ENCODE measurements around the gene GCNT1.
"Not testable (repeated sequence)": the region's sequence is repeated elsewhere in the genome, so short reads cannot be mapped to it uniquely, and the experiment has no call there.

Gene GCNT1

DNA sequence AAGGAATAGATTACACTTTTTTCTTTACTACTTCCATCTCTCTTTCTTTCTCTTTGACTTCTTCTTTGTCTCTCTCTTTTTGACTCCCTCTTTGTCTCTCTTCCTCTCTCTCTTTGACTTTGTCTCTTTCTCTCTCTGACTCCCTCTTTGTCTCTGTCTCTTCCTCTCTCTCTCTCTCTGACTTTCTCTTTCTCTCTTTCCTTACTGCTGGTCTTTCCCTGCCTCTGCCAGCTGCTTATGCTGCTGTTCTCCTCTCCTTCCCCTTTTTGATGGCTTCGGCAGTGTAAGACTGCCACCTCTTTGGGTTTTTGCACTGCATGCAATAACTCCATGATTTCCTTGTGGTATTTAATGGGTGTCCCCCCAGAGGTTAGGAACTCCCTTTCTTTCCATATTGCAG, 32.1 kb downstream of the GCNT1 start:
- not testable (repeated sequence) for DNase-seq (ENCODE audit: low spot score)

DNA sequence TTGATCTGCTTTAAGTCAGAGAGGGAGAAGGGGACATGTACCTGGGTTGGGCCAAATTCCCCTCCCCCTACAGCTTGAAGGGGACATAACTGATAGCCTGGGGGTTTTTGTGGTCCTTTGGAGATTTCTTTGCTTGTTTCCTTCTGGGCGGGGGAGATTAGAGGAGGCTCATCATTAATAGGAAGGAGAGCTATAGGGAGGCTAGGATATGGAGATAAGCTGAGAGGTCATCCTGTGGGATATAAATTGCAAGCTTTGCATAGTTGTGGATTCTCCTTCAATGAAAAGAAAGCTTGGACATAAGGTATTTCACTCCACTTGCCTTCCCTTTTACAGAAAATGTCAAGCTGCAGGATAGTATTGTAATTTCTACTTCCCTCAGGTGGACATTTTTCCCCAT, 34.5 kb downstream of the GCNT1 start:
- not testable (repeated sequence) for DNase-seq (ENCODE audit: low spot score)

GRCh38 chr9:76500061-76500460, 41.1 kb downstream of the GCNT1 start:
- no peak for DNase-seq (ENCODE audit: low spot score)

GRCh38 chr9:76502746-76503145, 43.8 kb downstream of the GCNT1 start:
- DNase-seq (ENCODE audit: low spot score) = no peak

GRCh38 chr9:76510041-76510440, 51.1 kb downstream of the GCNT1 start:
- no peak for DNase-seq (ENCODE audit: low spot score)

DNA sequence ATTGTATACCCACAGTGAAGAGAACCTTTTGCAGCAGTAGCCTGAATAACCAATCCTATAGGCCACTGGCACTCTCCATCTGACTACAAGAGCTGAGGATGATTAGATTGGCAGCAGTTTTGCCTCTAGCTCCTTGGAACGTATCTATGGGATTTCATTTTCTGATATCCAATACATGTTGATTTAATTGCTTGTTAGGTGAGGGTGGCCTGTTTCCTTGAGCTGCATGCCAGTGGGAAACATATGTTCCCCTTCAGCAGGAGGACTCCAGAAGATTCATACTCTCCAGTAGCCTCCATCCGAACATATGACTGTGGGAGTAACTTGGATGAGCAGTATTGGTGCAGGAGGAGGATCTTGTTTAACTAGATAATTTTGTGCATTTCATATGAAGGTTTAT, 51.5 kb downstream of the GCNT1 start:
- no peak for DNase-seq (ENCODE audit: low spot score)

- DNase-seq (ENCODE audit: low spot score) = no peak
These were observed 53.8 kb downstream of the GCNT1 start for GRCh38 chr9:76512826-76513225.

DNA sequence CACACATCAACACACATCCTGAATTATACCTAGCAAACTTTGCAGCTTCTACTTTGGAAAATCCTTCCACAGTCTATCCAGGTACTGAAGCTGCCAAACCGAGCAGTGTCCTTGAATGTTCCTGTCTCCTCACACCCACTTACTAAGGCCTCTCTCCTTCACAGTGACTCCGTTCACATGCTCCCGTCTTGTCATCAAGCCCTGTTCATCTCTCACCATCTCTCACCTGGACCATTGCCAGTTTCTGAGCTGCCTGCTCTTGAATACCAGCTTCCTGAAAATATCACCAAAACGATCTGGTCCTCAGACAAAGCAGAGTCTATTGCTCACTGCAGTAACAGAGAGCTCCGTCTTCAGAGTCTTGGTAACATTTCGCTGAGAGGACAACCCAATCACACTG, 57.4 kb downstream of the GCNT1 start:
- DNase-seq (ENCODE audit: low spot score) = no peak

DNA sequence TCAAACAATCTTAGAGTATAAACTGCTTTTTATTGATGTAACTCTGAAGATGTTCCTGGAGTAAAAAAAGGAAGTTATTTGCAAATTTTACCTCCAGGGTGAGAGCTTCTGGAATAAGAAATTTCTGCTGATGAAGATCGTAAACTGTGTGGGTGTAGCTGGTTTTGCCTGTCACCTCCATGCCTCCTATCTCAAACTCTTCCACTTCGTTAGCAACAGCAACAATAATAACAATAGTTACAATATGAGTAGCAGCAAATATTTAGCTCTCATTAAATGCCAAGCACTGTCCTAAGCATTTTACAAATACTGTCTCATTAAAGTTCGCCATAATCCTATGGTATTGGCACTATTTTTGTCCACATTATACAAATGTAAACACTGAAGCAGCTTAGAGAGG, 57.9 kb downstream of the GCNT1 start:
- DNase-seq (ENCODE audit: low spot score) = no peak

GRCh38 chr9:76519075-76519835, 60.3 kb downstream of the GCNT1 start:
- DNase-seq (ENCODE audit: low spot score) = no peak

- no peak for DNase-seq (ENCODE audit: low spot score)
These were observed 62.3 kb downstream of the GCNT1 start for GRCh38 chr9:76521244-76521681.

DNA sequence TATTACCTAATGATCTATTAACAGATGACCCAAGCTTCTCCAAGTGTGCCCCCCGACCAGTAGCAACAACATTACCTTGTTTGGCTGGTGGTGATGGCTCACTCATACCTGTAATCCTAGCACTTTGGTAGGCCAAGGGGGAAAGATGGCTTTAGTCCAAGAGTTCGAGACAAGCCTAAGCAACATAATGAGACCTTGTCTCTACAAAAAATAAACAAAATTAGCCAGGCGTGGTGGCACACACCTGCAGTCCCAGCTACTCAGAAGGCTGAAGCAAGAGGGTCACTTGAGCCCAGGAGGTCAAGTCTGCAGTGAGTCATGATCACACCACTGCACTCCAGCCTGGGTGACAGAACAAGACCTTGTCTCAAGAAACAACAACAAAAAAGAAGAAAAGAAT, 62.9 kb downstream of the GCNT1 start:
- no peak for DNase-seq (ENCODE audit: low spot score)

DNA sequence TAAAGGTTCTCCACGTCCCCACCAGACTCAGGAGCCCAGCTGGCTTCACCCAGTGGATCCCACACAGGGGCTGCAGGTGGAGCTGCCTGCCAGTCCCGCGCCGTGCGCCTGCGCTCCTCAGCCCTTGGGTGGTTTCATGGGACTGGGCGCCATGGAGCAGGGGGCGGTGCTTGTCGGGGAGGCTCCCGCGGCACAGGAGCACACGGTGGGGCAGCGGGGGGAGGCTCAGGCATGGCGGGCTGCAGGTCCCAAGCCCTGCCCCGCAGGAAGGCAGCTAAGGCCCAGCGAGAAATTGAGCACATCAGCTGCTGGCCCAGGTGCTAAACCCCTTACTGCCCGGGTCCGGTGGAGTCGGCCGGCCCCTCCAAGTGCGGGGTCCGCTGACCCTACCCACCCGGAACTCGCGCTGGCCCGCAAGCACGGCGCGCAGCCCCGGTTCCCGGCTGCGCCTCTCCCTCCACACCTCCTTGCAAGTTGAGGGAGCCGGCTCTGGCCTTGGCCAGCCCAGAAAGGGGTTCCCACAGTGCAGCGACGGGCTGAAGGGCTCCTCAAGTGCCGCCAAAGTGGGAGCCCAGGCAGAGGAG, 64.7 kb downstream of the GCNT1 start:
- not testable (repeated sequence) for DNase-seq (ENCODE audit: low spot score)

DNA sequence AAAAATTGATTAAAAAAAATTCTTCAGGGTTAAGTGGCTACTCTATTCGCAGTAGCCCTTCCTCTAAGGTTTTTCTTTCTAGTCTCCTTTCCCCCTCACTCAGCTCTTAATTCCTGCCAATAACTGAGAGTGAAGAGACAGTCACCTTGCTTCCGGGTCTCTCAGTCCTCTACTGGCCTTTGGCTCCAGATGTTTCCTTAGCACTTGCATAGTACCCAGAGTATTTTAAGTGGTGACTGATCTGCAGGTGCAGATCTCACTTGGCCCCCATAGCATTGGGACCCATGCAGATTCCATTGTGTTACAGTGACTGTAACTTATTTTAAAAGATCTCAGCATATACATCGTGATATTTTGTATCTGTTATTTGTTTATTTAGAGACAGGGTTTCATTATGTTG, 66.2 kb downstream of the GCNT1 start:
- DNase-seq (ENCODE audit: low spot score) = no peak

DNA sequence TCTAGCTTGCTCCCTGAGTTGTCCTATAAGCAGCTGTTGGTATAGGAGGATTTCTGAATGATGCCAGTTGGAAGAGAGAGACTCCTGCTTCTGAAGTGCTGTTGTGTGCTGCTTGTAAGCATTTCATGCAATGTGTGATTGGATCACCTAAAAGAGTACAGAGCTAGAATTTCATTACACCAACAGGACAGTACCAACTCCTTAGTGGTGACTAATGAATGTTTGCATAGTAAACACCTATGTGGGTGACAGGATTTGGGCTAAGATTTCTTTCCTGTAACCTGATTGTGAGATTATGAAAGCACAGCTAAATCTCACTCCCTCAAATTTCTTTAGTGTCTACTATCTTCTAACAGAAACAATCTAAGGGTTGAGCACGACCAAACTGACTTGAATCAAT, 67.0 kb downstream of the GCNT1 start:
- DNase-seq (ENCODE audit: low spot score) = no peak

DNA sequence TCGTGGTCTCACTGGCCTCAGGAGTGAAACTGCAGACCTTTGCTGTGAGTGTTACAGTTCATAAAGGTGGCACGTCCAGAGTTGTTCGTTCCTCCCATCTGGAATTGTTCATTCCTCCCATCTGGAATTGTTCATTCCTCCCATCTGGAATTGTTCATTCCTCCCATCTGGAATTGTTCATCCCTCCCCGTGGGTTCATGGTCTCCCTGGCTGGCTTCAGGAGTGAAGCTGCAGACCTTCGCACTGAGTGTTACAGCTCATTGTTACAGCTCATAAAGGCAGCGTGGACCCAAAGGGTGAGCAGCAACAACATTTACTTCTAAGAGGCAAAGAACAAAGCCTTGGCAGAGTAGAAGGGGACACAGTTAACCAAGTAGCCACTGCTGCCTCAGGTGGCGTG, 69.1 kb downstream of the GCNT1 start:
- no peak for DNase-seq (ENCODE audit: low spot score)

DNA sequence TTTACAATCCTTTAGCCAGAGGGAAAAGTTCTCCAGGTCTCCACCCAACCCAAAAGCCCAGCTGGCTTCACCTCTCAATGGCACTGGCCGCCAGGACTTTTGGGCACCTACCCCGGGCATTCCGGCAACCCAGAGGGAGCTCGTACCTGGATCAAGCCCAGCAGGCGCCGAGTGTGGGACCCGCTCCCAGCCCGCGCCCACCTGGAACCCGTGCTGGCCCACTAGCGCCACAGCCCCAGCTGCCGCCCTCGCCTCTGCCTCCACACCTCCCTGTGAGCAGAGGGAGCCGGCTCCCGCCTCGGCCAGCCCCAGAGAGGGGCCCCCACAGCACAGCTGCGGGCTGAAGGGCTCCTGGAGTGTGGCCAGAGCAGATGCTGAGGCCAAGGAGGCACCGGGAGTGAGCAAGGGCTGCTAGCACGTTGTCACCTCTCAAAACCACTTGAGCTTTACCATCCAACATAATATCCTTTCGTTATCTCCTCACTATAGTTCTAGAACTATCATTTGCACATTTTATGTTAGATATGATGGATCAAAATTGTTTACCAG, 69.7 kb downstream of the GCNT1 start:
- DNase-seq (ENCODE audit: low spot score) = no peak

GRCh38 chr9:76529653-76530052, 70.7 kb downstream of the GCNT1 start:
- no peak for DNase-seq (ENCODE audit: low spot score)

DNA sequence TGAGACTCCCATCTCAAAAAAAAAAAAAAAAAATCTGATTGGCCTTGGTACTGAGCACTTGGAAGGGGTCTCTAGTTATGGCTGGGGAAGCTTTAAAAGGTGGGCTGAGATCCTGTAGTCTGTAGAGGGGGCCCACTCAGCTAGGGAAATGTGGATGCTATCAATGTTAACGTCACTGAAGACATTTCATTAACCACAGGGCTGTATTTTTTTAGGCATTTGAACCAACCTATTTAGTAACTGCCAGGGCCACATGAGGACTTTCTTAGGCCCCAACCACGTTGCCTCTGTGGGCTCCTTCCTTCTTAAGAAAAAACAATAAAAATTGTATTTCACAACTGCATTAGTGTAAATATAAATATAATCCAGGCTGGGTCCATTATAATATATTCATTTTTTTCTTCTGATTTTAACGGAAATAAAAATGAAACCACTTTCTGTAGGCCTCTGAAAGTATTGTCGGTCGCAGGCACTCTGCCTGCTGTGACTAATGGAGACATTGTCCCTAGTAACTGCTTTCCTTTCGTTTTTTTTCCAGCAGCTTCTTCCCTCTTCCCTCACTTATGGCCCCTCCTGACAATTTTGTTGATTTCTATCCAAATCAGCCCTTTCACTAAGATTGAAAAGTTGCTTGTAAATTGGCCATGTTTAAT, 71.6 kb downstream of the GCNT1 start:
- DNase-seq (ENCODE audit: low spot score) = peak; percentile 7

- DNase-seq (ENCODE audit: low spot score) = no peak
These were observed 72.3 kb downstream of the GCNT1 start for GRCh38 chr9:76531231-76531780.

- DNase-seq (ENCODE audit: low spot score) = not testable (repeated sequence)
These were observed 73.9 kb downstream of the GCNT1 start for GRCh38 chr9:76532877-76533276.

GRCh38 chr9:76534026-76534425, 75.0 kb downstream of the GCNT1 start:
- DNase-seq (ENCODE audit: low spot score) = no peak

- peak; percentile 10 for DNase-seq (ENCODE audit: low spot score)
These were observed 78.2 kb downstream of the GCNT1 start for GRCh38 chr9:76537150-76537646.
